KBM-7 (cell line): Measurements from ENCODE around the gene VASH1.
"Not testable (repeated sequence)": the region's sequence is repeated elsewhere in the genome, so short reads cannot be mapped to it uniquely, and the experiment has no call there.

ENCODE experiments used
- DNase-seq: peaks from one replicate; pipeline ENCODE4 v3.0.0-alpha.2; 2015
- in situ Hi-C: fragments of 300-500 bp; cut with MboI; formaldehyde crosslinking; loops from 2 replicates; pipeline ENCODE4 v1.14.3; 2020; ENCODE audit warnings: low sequenced_read_pairs, low pct_unique_long_range_greater_than_20kb, mixed read lengths

VASH1 gene

DNA sequence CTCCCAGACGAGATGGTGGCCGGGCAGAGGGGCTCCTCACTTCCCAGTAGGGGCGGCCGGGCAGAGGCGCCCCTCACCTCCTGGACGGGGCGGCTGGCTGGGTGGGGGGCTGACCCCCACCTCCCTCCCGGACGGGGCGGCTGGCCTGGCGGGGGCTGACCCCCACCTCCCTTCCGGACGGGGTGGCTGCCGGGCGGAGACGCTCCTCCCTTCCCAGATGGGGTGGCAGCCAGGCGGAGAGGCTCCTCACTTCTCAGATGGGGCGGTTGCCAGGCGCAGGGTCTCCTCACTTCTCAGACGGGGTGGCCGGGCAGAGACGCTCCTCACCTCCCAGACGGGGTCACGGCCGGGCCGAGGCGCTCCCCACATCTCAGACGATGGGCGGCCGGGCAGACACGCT lies 26.8 kb upstream of the VASH1 start:
- in situ Hi-C loops, DNase-seq: not testable (repeated sequence)

- in situ Hi-C loops: no loop called here
- DNase-seq: no peak
Observed at GRCh38 chr14:76736514-76736913, 24.8 kb upstream of the VASH1 start.

- in situ Hi-C loops: no loop called here
- DNase-seq: no peak
Observed at GRCh38 chr14:76741074-76741473, 20.2 kb upstream of the VASH1 start.

DNA sequence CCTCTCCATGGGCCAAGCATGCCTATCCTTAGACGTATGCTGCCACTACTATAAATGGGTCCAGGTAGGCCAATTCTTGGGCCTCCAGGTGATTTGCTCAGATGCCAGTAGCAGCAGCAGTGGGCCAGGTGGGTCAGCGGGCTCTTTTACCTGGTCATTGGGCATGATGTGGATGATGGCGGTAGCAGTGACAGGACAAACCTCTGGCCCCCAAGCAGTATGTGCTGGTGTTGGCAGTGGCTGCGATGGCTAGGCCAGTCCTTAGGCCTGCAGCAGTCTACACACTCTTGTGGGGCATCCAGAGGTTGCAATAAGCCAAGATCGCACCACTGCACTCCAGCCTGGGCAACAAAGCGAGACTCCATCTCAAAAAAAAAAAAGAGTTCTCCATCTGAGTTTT lies 19.1 kb upstream of the VASH1 start:
- in situ Hi-C loops: no loop called here

GRCh38 chr14:76742966-76743365 lies 18.3 kb upstream of the VASH1 start:
- in situ Hi-C loops: no loop called here
- peak; percentile 88 for DNase-seq

More for the DNA sequence above, 19.1 kb upstream of the VASH1 start:
- no peak for DNase-seq

DNA sequence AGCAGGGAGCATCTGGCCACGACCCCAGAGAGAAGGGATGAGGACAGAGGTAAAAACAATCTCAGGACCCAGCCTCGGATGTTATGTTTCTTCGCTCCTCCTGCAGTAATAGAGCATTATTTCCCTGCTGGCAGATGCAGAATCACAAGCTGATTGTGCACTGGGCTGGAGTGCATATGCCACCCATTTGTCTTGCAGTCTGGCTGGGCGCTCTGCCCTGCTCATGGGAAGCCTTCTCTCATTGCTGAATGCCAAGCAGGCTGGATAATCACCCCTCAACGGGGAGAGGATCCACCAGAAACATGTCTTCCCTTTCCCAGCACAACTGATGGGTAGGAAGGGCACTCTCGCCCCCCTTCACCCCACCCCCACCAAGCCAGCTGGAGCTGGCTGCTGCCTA lies 8.5 kb upstream of the VASH1 start:
- in situ Hi-C loops: no loop called here
- DNase-seq: no peak

GRCh38 chr14:76753541-76754198 lies 7.6 kb upstream of the VASH1 start:
- no peak for DNase-seq

DNA sequence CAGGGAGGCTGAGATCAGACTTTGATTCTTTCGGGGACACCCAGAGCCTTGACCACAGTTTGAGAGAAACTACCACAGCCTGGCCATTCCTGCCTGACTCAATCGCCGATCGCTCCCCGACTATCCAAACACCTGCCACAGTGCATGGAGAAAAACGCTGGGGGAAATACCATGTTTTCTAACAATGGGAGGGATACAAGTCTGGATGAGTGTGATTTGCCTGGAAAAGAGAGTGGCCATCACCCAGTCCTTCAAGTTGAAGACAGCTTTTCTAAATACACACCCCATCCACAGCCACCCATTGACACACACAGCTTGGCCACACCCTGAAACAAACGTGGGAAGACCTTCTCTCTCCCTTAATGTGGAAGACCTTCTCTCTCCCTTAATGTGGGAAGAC lies 6.7 kb upstream of the VASH1 start:
- in situ Hi-C loops: no loop called here
- no peak for DNase-seq

More at GRCh38 chr14:76753541-76754198, 7.6 kb upstream of the VASH1 start:
- in situ Hi-C loops: no loop called here

DNA sequence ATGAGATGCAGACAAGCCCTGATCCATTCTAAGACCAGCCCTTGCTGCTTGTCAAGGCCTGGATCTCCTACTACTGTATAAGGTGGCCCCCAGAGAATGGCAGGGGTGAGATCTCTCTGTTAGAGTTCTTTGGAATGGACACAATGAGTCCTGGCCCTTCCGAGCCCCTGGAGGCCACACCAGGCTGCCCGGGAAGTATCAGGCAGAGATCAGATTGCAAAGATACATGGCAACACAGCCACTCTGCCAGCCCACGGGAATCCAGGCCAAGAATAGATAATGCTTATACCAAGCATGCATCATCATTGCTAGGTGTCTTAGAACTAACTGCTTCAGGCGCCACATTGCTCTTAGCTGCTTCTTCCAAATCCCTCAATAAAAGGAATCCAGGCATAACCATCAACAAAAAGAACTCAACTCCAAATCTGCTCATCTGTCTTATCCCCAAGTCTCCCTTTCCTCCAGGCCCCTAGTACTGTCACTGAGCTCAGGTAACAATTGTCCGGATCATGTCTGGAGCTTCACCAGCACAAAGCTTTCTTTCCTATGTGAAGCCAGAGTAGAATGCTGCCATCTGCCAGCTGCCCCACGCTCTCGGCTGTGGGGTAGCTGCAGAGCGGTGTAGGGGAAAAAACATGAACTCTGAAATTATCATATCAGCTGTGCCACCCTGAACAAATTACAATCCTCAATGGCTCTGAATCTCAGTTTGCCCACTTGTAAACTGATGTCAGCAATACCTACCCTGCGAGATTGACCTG lies 5.5 kb upstream of the VASH1 start:
- in situ Hi-C loops: no loop called here

GRCh38 chr14:76756371-76756750 lies 4.9 kb upstream of the VASH1 start:
- DNase-seq: no peak
- in situ Hi-C loops: no loop called here

More for the DNA sequence above, 5.5 kb upstream of the VASH1 start:
- no peak for DNase-seq

GRCh38 chr14:76759589-76759988 lies 1.7 kb upstream of the VASH1 start:
- DNase-seq: no peak
- in situ Hi-C loops: no loop called here

DNA sequence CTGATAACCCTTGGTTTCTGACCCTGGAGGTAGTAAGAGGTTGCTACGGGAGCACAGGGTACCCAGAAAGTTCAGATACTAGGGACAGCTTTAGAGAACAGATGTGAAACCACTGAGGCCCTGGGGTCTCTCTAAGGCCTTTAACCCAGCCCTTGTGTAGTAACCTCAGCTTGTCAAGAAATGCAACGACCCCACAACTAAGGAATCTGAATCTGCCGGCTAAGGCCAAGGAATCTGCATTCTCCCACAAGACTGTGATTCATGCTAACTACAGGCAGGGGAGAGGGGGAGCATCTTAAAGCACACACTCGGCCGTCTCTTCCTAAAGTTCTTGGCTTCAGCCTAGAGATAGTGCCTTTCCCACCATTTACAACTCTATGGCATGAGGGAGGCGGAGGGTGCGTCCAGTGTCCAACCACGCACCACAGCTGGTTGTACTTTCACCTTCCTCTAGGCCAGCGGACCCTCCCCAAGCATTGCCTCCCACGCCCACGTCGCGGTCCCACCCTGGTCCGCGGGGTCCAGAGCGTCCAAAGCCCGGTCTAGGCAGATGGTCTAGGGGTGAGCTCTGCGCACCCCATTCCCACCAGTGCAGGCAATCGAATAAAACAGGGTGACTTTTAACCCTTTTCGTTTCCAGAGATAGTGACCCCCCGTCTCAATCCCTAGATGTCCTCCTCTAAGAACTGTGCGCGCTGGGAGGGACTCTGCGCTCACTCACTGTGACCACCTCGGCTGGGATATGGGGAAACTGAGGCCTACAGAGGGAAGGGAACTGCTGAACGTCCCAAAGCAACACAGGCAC lies 735 bp upstream of the VASH1 start:
- in situ Hi-C loops: no loop called here
- no peak for DNase-seq

DNA sequence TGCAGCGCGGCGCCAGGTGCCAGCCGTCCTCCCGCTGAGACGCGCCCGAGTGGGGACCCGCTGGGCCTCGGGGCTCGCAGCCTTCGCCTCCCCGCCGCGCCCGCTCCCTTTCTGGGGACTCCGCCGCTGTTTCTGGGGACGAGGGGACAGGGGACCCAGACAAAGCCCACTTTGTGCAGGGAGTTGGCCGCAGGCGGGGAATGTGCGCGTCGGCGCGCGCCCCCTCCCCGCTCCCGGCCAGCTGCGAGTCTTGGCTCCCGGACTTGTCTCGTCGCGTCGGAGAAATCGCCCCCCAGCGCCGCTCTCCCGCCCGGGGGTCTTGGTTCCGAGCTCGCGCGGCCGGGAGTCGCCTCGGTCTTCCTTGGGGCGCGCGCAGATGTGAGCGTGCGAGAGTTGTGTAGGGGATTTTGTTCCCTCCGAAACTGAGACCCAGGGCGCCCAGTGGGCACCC lies 717 bp downstream of the VASH1 start:
- in situ Hi-C loops: no loop called here
- DNase-seq: no peak

DNA sequence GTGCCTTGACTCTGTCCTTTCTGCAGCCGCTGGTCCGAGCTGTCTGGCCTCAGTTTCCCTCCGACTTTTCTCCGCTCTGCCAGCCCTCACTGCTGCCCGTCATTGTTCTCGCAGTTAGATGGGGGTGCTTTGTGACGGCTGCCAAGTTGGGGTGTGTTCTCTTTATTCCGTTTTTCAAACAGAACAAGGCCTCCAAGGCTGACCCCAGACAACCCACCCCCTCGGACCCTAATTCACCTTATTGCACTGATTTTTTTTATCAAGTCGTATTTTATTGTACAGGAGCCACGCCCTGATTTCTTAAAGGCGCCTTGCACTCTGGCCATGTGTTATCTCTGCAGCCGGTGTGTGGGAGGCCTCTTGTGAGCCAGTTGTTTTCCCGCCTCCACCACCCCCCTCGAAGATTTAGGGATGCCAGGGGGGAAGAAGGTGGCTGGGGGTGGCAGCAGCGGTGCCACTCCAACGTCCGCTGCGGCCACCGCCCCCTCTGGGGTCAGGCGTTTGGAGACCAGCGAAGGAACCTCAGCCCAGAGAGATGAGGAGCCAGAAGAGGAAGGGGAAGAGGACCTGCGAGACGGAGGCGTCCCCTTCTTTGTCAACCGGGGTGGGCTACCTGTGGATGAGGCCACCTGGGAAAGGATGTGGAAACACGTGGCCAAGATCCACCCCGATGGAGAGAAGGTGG lies 1.3 kb downstream of the VASH1 start:
- in situ Hi-C loops: no loop called here
- no peak for DNase-seq

- DNase-seq: no peak
- in situ Hi-C loops: no loop called here
Observed at GRCh38 chr14:76763096-76764041, 2.1 kb downstream of the VASH1 start.

- DNase-seq: no peak
- in situ Hi-C loops: no loop called here
Observed at GRCh38 chr14:76765461-76765931, 4.2 kb downstream of the VASH1 start.

DNA sequence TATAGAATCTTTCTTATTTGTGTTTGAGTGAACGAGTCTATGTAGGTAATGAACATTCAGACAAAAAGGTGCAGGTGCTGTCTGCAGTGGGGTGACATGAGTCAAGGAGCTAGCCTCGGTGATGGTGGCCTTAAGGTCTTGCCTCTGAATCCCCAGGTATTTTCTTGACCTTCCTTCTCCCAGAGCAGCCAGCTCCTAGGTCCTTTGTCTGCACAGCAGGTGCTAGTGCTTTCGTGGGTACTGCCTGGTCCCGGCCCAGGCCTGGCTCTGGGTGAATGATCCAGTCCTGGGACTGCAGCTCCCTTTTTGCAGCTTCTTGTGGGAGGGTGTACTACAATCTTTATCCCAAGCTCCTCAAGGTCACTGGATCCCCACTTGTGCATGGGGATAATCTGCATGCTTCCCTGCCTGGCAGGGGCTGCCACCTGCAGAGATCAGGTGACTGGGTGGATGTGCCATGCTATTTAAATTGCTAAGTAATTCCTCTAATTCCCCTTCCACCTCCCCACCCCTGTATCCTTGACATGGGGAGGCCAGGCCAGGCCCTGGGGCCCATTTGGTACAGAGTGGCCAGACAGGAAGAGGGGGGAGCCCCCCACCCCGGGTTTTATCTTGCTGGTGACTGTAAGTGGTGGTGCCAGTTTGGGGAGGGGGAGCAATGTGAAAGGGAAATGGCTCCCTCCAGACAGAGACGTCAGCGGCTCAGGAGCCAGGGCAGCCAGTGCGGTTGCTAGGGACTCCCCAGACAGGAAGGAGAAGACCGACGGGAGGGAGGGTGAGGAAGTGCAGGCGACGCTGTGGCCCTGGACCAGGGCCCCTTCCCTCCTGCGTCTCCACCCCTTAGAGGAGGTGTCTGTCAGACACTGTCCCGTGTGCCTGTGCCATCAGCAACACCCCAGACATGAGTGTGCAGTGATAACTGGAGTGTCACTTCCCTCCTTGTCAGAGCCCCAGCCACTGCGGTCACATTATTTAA lies 6.7 kb downstream of the VASH1 start:
- peak; percentile 98 for DNase-seq
- in situ Hi-C loops: no loop called here
